Thyroid gland (tissue), 4 donors: ENCODE data around the gene VAV3.

ENCODE experiments used
- POLR2A ChIP-seq, 2 donors: fragments of 450-650 bp; IDR thresholded peaks; one replicate each; pipeline ENCODE4 v1.6.1; 2017; ENCODE audit warnings: antibody characterized with exemption in 2 of 2, mild to moderate bottlenecking in 2 of 2, moderate library complexity in 1 of 2
- TF ChIP-seq, protein P1 (sequence below), 6 experiments: fragments of 200-600 bp in 3 of 6; fragments of 450-650 bp in 3 of 6; sonication (generic) in 3 of 6; IDR thresholded peaks; one replicate each; pipeline ENCODE4 v1.5.1; 2016 to 2019; ENCODE audit warnings: antibody characterized with exemption in 6 of 6, mild to moderate bottlenecking in 2 of 6, inconsistent platforms in 1 of 6, moderate library complexity in 1 of 6

DNA sequence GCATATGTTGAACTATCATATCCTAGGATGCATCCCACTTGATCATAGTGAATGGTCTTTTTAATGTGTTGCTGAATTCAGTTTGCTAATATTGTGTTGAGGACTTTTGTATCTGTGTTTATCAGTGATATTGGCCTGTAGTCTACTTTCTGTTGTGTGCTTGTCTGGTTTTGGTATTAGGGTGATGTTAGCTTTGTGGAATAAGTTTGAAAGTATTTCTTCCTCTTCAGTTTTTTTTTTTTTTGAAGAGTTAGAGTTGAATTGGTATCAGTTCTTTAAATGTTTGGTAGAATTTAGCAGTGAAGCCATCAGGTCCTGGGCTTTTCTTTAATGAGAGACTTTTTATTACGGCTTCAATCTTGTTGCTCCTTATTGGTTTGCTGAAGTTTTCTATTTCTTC lies 162.3 kb downstream of the VAV3 start:
- TF ChIP-seq, protein P1, sequence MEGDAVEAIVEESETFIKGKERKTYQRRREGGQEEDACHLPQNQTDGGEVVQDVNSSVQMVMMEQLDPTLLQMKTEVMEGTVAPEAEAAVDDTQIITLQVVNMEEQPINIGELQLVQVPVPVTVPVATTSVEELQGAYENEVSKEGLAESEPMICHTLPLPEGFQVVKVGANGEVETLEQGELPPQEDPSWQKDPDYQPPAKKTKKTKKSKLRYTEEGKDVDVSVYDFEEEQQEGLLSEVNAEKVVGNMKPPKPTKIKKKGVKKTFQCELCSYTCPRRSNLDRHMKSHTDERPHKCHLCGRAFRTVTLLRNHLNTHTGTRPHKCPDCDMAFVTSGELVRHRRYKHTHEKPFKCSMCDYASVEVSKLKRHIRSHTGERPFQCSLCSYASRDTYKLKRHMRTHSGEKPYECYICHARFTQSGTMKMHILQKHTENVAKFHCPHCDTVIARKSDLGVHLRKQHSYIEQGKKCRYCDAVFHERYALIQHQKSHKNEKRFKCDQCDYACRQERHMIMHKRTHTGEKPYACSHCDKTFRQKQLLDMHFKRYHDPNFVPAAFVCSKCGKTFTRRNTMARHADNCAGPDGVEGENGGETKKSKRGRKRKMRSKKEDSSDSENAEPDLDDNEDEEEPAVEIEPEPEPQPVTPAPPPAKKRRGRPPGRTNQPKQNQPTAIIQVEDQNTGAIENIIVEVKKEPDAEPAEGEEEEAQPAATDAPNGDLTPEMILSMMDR (IDR thresholded peaks at IDR 0.05), result no peak
- TF ChIP-seq POLR2A (IDR thresholded peaks at IDR 0.05), result no peak
